ENCODE data around the gene DNAI4.

DNAI4 gene

DNA sequence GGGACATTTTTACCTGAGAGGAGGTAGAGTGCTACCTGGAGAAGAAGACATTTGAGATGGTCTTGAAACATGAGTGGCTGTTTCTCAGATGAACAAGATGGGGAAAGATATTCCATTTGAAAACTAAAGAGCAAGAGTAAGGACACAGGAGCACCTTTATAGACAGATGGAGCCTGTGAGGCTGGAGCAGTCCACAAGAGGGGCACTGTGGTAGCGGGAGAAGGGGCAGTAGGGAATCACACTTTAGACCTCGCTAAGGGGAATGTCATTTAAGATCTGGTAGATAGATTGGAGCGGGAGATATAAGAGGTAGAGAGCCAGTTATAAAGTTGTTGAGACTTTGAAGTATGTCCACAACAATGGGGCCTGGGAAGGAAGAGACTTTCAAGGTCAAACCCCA, 149.0 kb downstream of the DNAI4 start:
- H3K4me3 ChIP-seq (ENCODE audit: low read depth, low read length): no peak overlapping the region
- no peak for DNase-seq (ENCODE audit: low read depth)

- no peak overlapping the region for H3K4me3 ChIP-seq (ENCODE audit: low read depth, low read length)
- DNase-seq (ENCODE audit: low read depth): no peak
These were observed 150.2 kb downstream of the DNAI4 start for GRCh38 chr1:66774438-66774837.

DNA sequence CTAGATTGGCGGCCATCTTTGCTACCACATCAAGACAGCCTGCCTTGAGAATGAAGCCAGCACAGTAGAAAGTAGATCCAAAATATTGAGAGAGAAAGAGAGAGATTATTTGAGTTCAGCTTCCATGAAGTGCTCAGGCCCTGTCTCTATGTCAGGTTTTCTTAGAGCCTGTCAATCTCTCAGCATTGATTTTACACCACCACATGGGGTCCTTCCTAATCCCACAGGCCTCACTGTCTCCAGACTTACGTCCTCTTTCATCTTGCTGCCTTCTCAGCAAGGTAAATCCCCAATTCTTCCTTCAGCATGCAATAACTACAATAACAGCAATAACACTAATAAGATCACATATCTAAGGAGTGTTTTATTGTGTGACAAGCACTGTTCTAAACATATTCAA, 151.4 kb downstream of the DNAI4 start:
- no peak overlapping the region for H3K4me3 ChIP-seq (ENCODE audit: low read depth, low read length)
- no peak for DNase-seq (ENCODE audit: low read depth)

- DNase-seq (ENCODE audit: low read depth): no peak
- no peak overlapping the region for H3K4me3 ChIP-seq (ENCODE audit: low read depth, low read length)
These were observed 154.0 kb downstream of the DNAI4 start for GRCh38 chr1:66770694-66771093.

DNA sequence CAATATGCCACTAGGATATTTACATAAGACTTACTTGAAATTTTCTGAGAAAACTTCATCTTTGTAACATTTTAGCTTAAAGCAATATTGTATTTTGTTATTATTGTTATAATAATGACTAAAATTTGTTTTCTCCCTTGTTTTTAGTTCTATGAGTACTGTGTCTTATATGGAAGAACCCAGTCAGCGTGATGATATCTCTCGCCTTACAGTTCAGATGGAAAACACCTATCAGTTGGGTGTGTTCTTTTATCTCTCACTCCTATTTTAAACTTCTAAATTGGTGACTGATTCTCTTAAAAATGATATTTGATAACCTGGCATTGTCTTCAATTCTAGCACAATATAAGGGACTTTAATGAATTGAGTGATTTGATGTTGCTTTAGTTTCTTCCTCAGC, 154.4 kb downstream of the DNAI4 start:
- H3K4me3 ChIP-seq (ENCODE audit: low read depth, low read length): no peak overlapping the region
- no peak for DNase-seq (ENCODE audit: low read depth)

DNA sequence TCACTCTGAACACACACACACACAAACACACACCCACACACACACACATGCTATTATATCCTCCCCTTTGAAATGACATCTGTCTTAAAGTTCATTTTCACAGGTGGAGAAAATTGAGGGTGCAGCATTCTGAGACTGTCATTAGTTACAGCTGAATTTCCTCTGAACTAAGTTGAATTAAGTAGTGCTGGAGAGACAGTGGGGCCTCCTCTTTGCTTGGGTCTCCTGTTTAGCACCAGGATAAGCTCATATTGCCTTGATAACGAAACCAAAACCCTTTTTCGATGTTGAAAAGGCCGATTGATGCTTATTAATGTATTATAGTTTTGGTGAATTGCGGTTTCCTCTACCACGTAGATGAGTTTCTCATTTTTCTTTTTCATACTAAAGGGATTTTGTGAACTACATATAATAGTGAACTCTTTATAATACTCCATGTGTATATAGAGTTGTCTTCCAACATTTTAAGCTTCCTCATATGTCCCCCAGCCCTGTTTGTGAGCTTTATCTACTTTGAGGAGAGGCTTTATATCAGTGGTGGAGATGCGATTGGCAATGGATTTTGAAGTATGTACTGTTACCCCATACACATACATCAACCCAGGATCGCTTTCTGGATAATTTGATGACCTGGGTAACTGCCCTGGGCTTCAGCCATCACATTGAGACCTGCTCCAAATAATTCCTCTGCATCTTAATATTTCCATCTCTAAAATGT, 155.0 kb downstream of the DNAI4 start:
- H3K4me3 ChIP-seq (ENCODE audit: low read depth, low read length): no peak overlapping the region

GRCh38 chr1:66768965-66769364, 155.7 kb downstream of the DNAI4 start:
- H3K4me3 ChIP-seq (ENCODE audit: low read depth, low read length): no peak overlapping the region
- DNase-seq (ENCODE audit: low read depth): no peak

More for the DNA sequence above, 155.0 kb downstream of the DNAI4 start:
- no peak for DNase-seq (ENCODE audit: low read depth)

DNA sequence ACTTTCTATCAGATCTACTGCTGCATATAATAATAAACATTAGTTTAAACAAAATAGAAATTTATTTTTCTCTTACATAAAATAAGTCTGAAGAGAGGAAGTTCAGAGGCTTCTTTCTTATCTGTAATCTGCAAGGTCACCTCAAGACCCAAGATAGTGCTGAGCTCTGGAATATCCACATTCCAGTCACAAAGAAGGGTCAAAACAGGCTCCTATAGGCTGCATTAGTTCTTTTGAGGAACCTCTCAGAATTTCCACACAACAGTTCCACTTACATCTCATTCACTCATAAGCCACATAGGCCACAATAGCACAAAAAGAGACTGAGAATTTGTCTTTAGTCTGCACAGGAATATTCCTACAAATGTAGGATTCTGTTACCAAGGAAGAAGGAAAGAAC, 157.0 kb downstream of the DNAI4 start:
- no peak overlapping the region for H3K4me3 ChIP-seq (ENCODE audit: low read depth, low read length)

GRCh38 chr1:66764994-66765578, 159.6 kb downstream of the DNAI4 start:
- peak; percentile 24 for DNase-seq (ENCODE audit: low read depth)
- no peak overlapping the region for H3K4me3 ChIP-seq (ENCODE audit: low read depth, low read length)

More for the DNA sequence above, 157.0 kb downstream of the DNAI4 start:
- DNase-seq (ENCODE audit: low read depth): no peak

Measured in skeletal muscle cell (primary cell).